ENCODE measurements around the gene TMSB4Y.

TMSB4Y gene

GRCh38 chrY:13703568-13703968, at the start of gene TMSB4Y:
TMSB4Y (plus strand) TSS chrY:13703899.
- DNase-seq (ENCODE audit: low read depth in 2 of 2): peak; percentile 36 to 43

GRCh38 chrY:13664162-13664561, 39.5 kb upstream of the TMSB4Y start:
- DNase-seq (ENCODE audit: low read depth in 2 of 2): no peak

DNA sequence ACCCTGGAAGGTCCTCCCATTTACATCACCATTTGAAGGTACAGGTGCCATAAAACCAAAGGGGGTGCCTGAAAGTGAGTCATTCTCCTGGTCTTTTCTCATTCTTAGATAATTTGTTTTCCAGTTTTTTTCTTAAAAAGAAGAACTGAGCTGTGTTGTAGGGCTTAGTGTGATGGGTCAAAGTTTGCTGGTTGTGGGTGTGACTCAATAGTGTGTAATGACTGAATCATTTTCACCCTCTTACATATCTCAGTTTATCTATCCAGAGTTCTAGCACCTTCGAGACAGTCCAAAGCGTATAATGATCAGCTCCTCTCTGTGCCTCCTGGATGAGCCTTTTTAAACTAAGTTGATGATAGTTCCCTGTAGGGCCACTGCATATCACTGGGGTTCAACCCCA, 32.6 kb upstream of the TMSB4Y start:
- DNase-seq (ENCODE audit: low read depth in 2 of 2): no peak

DNA sequence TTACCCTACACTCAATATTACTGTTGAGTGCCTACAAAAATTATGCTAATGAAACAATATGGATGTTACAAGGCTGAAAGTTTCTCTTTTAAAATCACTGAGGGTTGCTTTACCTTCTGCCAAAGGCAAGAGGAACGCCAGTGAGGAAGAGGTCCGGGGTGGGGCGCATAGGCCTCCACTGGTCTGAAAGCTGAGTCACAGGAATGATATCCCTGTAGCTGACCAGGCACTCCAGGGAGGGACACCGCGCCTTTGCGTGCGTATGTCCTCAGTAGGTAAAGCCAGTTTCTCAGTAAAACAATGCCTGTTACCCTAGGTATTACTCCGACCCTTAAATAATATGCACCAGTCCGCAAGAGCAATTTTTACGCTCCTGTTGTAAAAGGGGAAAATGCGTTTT, 1.4 kb upstream of the TMSB4Y start:
- no peak for DNase-seq (ENCODE audit: low read depth in 2 of 2)

DNA sequence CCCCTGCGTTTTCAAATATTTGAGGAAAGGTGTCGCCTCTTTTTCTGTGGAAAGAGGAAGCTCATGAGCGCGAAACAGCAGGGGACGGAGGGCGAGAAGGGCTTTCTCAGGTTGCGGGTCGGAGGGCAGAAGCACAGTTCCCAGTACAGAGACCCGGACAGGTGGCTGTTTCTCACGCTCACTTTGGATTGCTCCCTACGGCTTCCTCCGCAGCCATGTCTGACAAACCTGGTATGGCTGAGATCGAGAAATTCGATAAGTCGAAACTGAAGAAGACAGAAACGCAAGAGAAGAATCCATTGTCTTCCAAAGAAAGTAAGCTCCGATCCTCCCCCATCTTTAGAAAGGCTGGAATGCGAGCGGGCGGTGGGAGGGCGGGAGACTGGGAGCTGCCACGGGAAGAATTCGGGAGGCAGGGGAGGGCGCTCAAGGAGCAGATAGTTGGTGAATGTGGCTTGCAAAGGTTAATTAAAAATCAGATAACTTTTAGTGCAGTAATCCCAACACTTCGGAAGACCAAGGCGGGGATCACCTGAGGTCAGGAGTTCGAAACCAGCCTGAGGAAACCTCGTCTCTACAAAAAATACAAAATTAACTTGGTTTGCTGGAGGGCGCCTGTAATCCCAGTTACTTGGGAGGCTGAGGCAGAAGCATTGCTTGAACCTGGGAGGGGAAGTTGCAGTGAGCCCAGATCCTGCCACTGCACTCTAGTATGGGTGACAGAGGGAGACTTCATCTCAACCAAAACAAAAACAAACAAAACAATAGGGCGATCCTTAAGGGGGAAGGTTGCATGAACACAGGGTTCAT, 627 bp downstream of the TMSB4Y start:
- peak; percentile 1 to 4 for DNase-seq (ENCODE audit: low read depth in 2 of 2)

- DNase-seq (ENCODE audit: low read depth in 2 of 2): no peak
Observed at GRCh38 chrY:13705197-13705596, 1.5 kb downstream of the TMSB4Y start.

- DNase-seq (ENCODE audit: low read depth in 2 of 2): no peak
Observed at GRCh38 chrY:13708038-13708437, 4.3 kb downstream of the TMSB4Y start.

GRCh38 chrY:13718996-13719395, 15.3 kb downstream of the TMSB4Y start:
- no peak for DNase-seq (ENCODE audit: low read depth in 2 of 2)

DNA sequence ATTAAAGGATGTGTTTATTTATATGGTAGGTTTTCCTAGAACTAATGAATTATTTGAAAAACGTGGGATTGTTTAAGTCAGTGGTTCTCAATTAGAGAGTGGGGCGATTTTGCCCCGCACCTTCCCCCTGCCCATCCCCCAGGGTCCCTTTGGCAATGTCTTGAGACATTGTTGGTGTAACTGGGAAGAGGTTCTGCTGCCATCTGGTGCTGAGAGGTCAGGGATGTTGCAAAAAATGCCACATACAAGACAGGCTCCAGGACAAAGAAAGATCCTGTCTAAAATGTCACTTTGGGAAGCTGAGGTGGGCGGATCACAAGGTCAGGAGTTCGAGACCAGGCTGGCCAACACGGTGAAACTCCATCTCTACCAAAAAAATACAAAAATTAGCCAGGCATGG, 25.8 kb downstream of the TMSB4Y start:
- no peak for DNase-seq (ENCODE audit: low read depth in 2 of 2)

DNA sequence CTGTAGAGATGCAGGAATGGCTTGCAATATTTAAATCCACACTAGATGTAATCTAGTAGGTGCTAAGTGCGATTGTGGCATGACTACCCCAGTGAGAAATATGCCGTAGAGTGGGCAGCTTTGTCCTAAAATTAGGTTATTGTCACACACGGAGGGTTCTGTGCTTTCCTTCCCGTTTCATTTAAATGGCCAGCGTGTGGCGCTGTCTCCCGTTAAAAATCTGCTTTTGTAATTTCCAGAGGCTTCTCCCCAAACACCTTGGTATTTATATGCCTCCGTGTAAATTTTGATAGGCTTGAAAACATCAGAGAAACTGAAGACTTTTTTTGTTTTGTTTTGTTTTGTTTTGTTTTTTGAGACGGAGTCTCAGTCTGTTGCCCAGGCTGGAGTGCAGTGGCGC, 34.9 kb downstream of the TMSB4Y start:
- DNase-seq (ENCODE audit: low read depth in 2 of 2): no peak

DNA sequence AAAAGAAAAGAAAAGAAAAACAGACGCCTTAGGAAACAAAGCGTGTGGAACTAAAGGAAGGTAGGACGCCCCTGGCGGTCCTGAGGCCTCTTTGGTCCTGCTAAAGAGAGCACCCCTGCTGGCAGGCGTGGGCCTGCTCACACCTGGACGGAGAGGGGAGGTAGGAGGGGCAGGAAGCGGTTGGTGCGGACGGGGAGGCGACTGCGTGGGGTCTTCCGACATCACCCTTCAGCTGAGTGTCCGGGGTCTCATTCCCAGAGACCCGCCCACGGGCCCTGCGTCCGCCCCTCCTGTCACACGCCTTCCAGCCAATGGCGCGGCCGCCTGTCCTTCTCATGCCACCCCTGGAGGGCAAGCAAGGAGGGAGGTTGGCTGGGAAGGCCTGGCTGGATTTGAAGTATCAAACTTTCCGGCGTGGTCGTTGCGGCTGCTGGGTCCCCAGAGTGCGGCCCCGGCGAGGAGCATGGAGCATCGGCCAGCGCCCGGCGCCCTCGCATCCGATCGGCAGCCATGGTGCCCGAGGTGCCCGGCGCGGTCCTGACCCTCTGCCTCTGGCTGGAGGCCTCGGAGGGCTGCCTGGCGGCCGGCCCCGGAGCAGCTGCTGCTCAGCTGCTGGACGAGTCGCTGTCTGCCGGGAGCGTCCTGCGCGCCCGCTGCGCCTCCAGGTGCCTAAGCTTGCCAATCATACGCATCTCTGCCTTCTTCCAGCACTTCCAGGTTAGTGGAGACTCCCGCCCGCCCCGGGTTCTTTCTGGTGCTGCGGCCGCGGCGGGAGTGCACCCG, 47.8 kb downstream of the TMSB4Y start:
- DNase-seq (ENCODE audit: low read depth in 2 of 2): no peak

GRCh38 chrY:13754661-13755060, 51.0 kb downstream of the TMSB4Y start:
- no peak for DNase-seq (ENCODE audit: low read depth in 2 of 2)
